Caco-2 (cell line): ENCODE measurements around the gene WFS1. TPM values are rescaled to one million over a fixed set of nuclear protein-coding genes. Genes with fewer than 3 reads are reported as not detected.

ENCODE experiments used
- BruUV-seq: library from RNA; stranded (reverse); fragments of 400-500 nt; replicated peaks from 2 replicates; lab custom pipeline; 2021; lab: Mats Ljungman, UMichigan
- CTCF ChIA-PET: fragments of 300-600 bp; sonication (Branson Sonifier 250); formaldehyde crosslinking; loops from one replicate; lab custom pipeline; 2022; ENCODE audit warnings: antibody characterized with exemption; lab: Charles Lee
- POLR2A ChIA-PET: fragments of 300-600 bp; sonication (Branson Sonifier 250); formaldehyde crosslinking; loops from one replicate; lab custom pipeline; 2022; ENCODE audit warnings: antibody characterized with exemption; lab: Charles Lee
- DNase-seq, 2 experiments: peaks; one replicate each; pipeline versions ENCODE4 v3.0.0 to v3.0.0-alpha.2; 2020 to 2022
- H3K27me3 ChIP-seq: replicated peaks from 2 replicates; pipeline ENCODE4 v1.6.0; 2011; ENCODE audit warnings: low read length; ENCODE audit not compliant: control insufficient read depth, insufficient read depth
- H3K36me3 ChIP-seq: 2 replicates; pipeline ENCODE4 v1.5.1; 2011; ENCODE audit warnings: low read length; ENCODE audit not compliant: control insufficient read depth, insufficient read depth
- H3K4me1 ChIP-seq: fragments of 250-450 bp; sonication (Bioruptor Pico); 2 replicates; pipeline ENCODE4 v1.5.1; 2020; ENCODE audit warnings: mild to moderate bottlenecking
- H3K4me3 ChIP-seq: 2 replicates; pipeline ENCODE4 v1.5.1; 2011; ENCODE audit warnings: low read depth, mild to moderate bottlenecking, control low read depth, low read length
- H3K9me3 ChIP-seq: fragments of 250-450 bp; sonication (Bioruptor Pico); 2 replicates; pipeline ENCODE4 v1.5.1; 2020; ENCODE audit warnings: mild to moderate bottlenecking, moderate library complexity
- H3K27ac Mint-ChIP-seq: one replicate; pipeline ENCODE4 v1.8.0; 2022; ENCODE audit warnings: mixed read lengths; ENCODE audit not compliant: unreplicated experiment
- H3K27me3 Mint-ChIP-seq: one replicate; pipeline ENCODE4 v1.8.0; 2022; ENCODE audit warnings: mixed read lengths; ENCODE audit not compliant: insufficient read depth, unreplicated experiment
- H3K36me3 Mint-ChIP-seq: one replicate; pipeline ENCODE4 v1.8.0; 2022; ENCODE audit warnings: mild to moderate bottlenecking, mixed read lengths; ENCODE audit not compliant: insufficient read depth, unreplicated experiment
- H3K4me1 Mint-ChIP-seq: one replicate; pipeline ENCODE4 v1.8.0; 2022; ENCODE audit warnings: low read depth, mixed read lengths; ENCODE audit not compliant: unreplicated experiment
- H3K4me3 Mint-ChIP-seq: one replicate; pipeline ENCODE4 v1.8.0; 2022; ENCODE audit warnings: mild to moderate bottlenecking, moderate library complexity, mixed read lengths; ENCODE audit not compliant: unreplicated experiment
- H3K9me3 Mint-ChIP-seq: one replicate; pipeline ENCODE4 v1.8.0; 2022; ENCODE audit warnings: mixed read lengths; ENCODE audit not compliant: unreplicated experiment
- CTCF ChIP-seq, 2 experiments: fragments of 200-600 bp in 1 of 2; IDR thresholded peaks; 1 replicate in 1 of 2; 2 replicates in 1 of 2; pipeline versions ENCODE4 v1.5.1 to v1.8.0; 2011 to 2022; ENCODE audit warnings: antibody characterized with exemption in 1 of 2, control low read depth in 1 of 2, inconsistent platforms in 1 of 2, low read depth in 1 of 2, low read length in 1 of 2, mild to moderate bottlenecking in 1 of 2, moderate library complexity in 1 of 2; ENCODE audit not compliant: insufficient read depth in 1 of 2, severe bottlenecking in 1 of 2, unreplicated experiment in 1 of 2
- intact Hi-C: fragments of 100-400 bp; cut with micrococcal nuclease; formaldehyde crosslinking; loops from one replicate; pipeline ENCODE4 v1.10.0; 2022; ENCODE audit not compliant: unreplicated experiment
- total RNA-seq: library from RNA; stranded (reverse); gene quantifications from 2 replicates; pipeline ENCODE4 v1.2.3, GENCODE V29; 2022

The WFS1 gene
- total RNA-seq, 1 experiment from 2014 or later, result 24.9 TPM

GRCh38 chr4:6303943-6304342 is 34.3 kb downstream of the WFS1 start:
- CTCF ChIA-PET, result no interaction called here
- no peak overlapping the region for H3K4me3 ChIP-seq
- no peaks in the 10 kb centered on the region for H3K9me3 ChIP-seq
- POLR2A ChIA-PET, result no interaction called here
- intact Hi-C loops, result no loop called here
- no peak for TF ChIP-seq CTCF (IDR thresholded peaks at IDR 0.05; ENCODE audit: insufficient read depth in 1 of 2, low read depth in 1 of 2, low read length in 1 of 2, severe bottlenecking in 1 of 2, unreplicated experiment in 1 of 2)
- no TSS peak for BruUV-seq
- no peak for DNase-seq
- Mint-ChIP-seq H3K9me3 (no peaks in the 10 kb centered on the region), H3K4me3 (no peak overlapping the region), H3K27me3 (no peaks in the 10 kb centered on the region), H3K4me1 (no peaks in the 10 kb centered on the region), H3K36me3 (peaks cover 12% of the 10 kb centered on the region), H3K27ac (no peak overlapping the region)
- no peaks in the 10 kb centered on the region for H3K4me1 ChIP-seq
- H3K36me3 ChIP-seq, result no peaks in the 10 kb centered on the region
- H3K27me3 ChIP-seq, result no peaks in the 10 kb centered on the region

- TF ChIP-seq CTCF (IDR thresholded peaks at IDR 0.05; ENCODE audit: insufficient read depth in 1 of 2, low read depth in 1 of 2, low read length in 1 of 2, severe bottlenecking in 1 of 2, unreplicated experiment in 1 of 2), result no peak
- Mint-ChIP-seq H3K27me3 (no peaks in the 10 kb centered on the region), H3K4me3 (no peak overlapping the region), H3K9me3 (no peaks in the 10 kb centered on the region), H3K4me1 (no peaks in the 10 kb centered on the region), H3K36me3 (peaks cover 4% of the 10 kb centered on the region), H3K27ac (no peak overlapping the region)
- no peaks in the 10 kb centered on the region for H3K9me3 ChIP-seq
- POLR2A ChIA-PET, result no interaction called here
- H3K4me1 ChIP-seq, result no peaks in the 10 kb centered on the region
- BruUV-seq, result no TSS peak
- CTCF ChIA-PET, result no interaction called here
- intact Hi-C loops, result no loop called here
- no peak overlapping the region for H3K4me3 ChIP-seq
- no peak for DNase-seq
- no peaks in the 10 kb centered on the region for H3K36me3 ChIP-seq
- H3K27me3 ChIP-seq, result no peaks in the 10 kb centered on the region
Observed at GRCh38 chr4:6306299-6306698, 36.6 kb downstream of the WFS1 start.

- Histone ChIP-seq H3K4me3 (no peak overlapping the region), H3K9me3 (no peaks in the 10 kb centered on the region), H3K27me3 (no peaks in the 10 kb centered on the region), H3K36me3 (no peaks in the 10 kb centered on the region), H3K4me1 (no peaks in the 10 kb centered on the region)
- intact Hi-C loops, result no loop called here
- no peak for TF ChIP-seq CTCF (IDR thresholded peaks at IDR 0.05; ENCODE audit: insufficient read depth in 1 of 2, low read depth in 1 of 2, low read length in 1 of 2, severe bottlenecking in 1 of 2, unreplicated experiment in 1 of 2)
- CTCF ChIA-PET, result no interaction called here
- POLR2A ChIA-PET, result no interaction called here
- Mint-ChIP-seq H3K36me3 (no peaks in the 10 kb centered on the region), H3K27me3 (no peaks in the 10 kb centered on the region), H3K4me3 (no peak overlapping the region), H3K9me3 (no peaks in the 10 kb centered on the region), H3K27ac (no peak overlapping the region), H3K4me1 (no peaks in the 10 kb centered on the region)
- BruUV-seq, result no TSS peak
- DNase-seq, result no peak
Observed at GRCh38 chr4:6307230-6307629, 37.6 kb downstream of the WFS1 start.
